GM18909 (cell line): ENCODE results near the gene EIF1AD.
"Not testable (repeated sequence)": the region's sequence is repeated elsewhere in the genome, so short reads cannot be mapped to it uniquely, and the experiment has no call there.

Experiments
- ATAC-seq: cut with Tn5 transposase; IDR thresholded peaks from one replicate; pipeline ENCODE4 v1.9.1; 2021; ENCODE audit warnings: mild to moderate bottlenecking; ENCODE audit not compliant: unreplicated experiment, poor library complexity

Gene EIF1AD

GRCh38 chr11:65973439-65974110, 28.4 kb downstream of the EIF1AD start:
- no peak for ATAC-seq

- ATAC-seq = no peak
These were observed 29.8 kb downstream of the EIF1AD start for GRCh38 chr11:65972116-65972515.

GRCh38 chr11:65968600-65969482, 33.1 kb downstream of the EIF1AD start:
- ATAC-seq = no peak

GRCh38 chr11:65967329-65967934, 34.5 kb downstream of the EIF1AD start:
- no peak for ATAC-seq

GRCh38 chr11:65965986-65966762, 35.8 kb downstream of the EIF1AD start:
- no peak for ATAC-seq

GRCh38 chr11:65964906-65965305, 37.1 kb downstream of the EIF1AD start:
- ATAC-seq = no peak

- no peak for ATAC-seq
These were observed 39.8 kb downstream of the EIF1AD start for GRCh38 chr11:65962141-65962564.

GRCh38 chr11:65961267-65962140, 40.5 kb downstream of the EIF1AD start, which contains the start of gene SART1:
TSS of gene SART1 (plus strand) at chr11:65961734. CDS start at chr11:65961781, 47 bp downstream.
- ATAC-seq = peak; percentile 88

- no peak for ATAC-seq
These were observed 41.1 kb downstream of the EIF1AD start for GRCh38 chr11:65960824-65961266.

GRCh38 chr11:65958774-65959420, 43.1 kb downstream of the EIF1AD start:
- no peak for ATAC-seq

- ATAC-seq = no peak
These were observed 43.7 kb downstream of the EIF1AD start for GRCh38 chr11:65958291-65958690.

- no peak for ATAC-seq
These were observed 47.2 kb downstream of the EIF1AD start for GRCh38 chr11:65954771-65955170.

- no peak for ATAC-seq
These were observed 48.5 kb downstream of the EIF1AD start for GRCh38 chr11:65953471-65953870.

- no peak for ATAC-seq
These were observed 49.9 kb downstream of the EIF1AD start for GRCh38 chr11:65952052-65952521.

- not testable (repeated sequence) for ATAC-seq
These were observed 50.3 kb downstream of the EIF1AD start for GRCh38 chr11:65951641-65952040.

- not testable (repeated sequence) for ATAC-seq
These were observed 51.2 kb downstream of the EIF1AD start for GRCh38 chr11:65950711-65951110.

- ATAC-seq = no peak
These were observed 54.3 kb downstream of the EIF1AD start for GRCh38 chr11:65947603-65948125.

- no peak for ATAC-seq
These were observed 54.8 kb downstream of the EIF1AD start for GRCh38 chr11:65947133-65947532.
